Astrocyte of the cerebellum (primary cell): ENCODE measurements around the gene RABEPK.
"Not testable (repeated sequence)": the region's sequence is repeated elsewhere in the genome, so short reads cannot be mapped to it uniquely, and the experiment has no call there.

Source experiments
- DNase-seq: peaks from one replicate; pipeline ENCODE4 v3.0.0-alpha.2; 2011; ENCODE audit warnings: low read depth
- H3K4me3 ChIP-seq: 2 replicates; pipeline ENCODE4 v1.5.1; 2011; ENCODE audit warnings: mild to moderate bottlenecking, low read depth, low read length, moderate library complexity
- CTCF ChIP-seq: IDR thresholded peaks from 2 replicates; pipeline ENCODE4 v1.5.1; 2012; ENCODE audit warnings: low read length, low read depth, moderate library complexity, mild to moderate bottlenecking; ENCODE audit errors: missing control alignments
- in situ Hi-C: cut with HindIII; loops from 2 replicates; pipeline ENCODE4 v1.10.0; 2017; ENCODE audit warnings: low sequenced_read_pairs

RABEPK gene

DNA sequence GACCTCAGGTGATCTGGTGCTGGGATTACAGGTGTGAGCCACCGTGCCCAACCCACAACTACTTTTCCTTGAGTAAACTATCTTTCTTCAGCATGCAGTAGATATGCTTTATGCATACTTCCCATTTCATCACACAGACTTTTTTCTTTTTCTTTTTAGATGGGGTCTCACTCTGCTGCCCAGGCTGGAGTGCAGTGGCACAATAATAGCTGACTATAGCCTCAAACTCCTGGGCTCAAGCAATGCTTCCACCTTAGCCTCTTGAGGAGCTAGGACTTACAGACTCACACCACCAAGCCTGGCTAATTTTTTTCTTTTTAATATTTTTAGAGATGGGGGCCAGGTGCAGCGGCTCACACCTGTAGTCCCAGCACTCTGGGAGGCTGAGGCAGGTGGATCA, 33.6 kb upstream of the RABEPK start:
- no peak overlapping the region for H3K4me3 ChIP-seq
- TF ChIP-seq CTCF = no peak
- no peak for DNase-seq
- in situ Hi-C loops = no loop called here

DNA sequence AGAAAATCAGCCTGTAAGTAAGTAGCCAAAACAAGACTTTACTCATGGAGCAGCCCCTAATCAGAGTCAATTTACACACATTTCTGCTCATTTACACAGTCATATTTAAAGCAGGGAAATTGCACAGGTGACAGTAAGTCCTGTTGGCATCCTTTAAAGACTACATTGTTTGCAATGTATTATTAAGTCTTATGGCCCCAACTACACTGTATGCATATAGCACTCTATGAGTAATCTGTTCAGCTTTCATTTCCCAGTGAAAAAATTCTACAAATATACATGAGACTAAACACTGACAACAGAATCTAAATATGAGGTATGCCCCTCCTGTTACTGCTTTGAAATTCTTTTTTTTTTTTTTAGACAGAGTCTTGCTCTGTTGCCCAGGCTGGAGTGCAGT, 30.4 kb upstream of the RABEPK start:
- H3K4me3 ChIP-seq = no peak overlapping the region
- no peak for TF ChIP-seq CTCF
- no peak for DNase-seq
- in situ Hi-C loops = no loop called here

GRCh38 chr9:125172031-125172755, 28.1 kb upstream of the RABEPK start:
- in situ Hi-C loops = no loop called here
- TF ChIP-seq CTCF = no peak
- no peak for DNase-seq
- H3K4me3 ChIP-seq = no peak overlapping the region

DNA sequence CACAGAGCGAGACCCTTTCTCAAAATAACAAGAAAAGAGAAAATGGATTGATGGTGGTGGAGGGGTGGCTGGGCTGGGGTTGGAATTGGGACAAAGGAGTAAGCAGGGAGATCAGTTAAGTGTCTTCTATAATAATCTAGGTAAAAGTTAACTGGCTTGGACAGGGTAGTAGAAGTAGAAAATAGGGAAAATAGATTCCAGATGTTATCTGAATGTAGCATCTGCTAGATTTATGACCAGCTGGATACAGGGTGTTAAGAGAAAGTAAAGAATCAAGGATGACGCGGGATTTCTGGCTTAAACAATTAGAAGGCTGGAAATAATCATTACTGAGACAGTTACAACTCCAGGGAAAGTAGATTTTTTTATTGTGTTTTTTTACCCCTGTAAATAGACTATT, 23.7 kb upstream of the RABEPK start:
- DNase-seq = no peak
- no peak overlapping the region for H3K4me3 ChIP-seq
- in situ Hi-C loops = no loop called here
- TF ChIP-seq CTCF = no peak

- H3K4me3 ChIP-seq = no peak overlapping the region
- DNase-seq = no peak
- no peak for TF ChIP-seq CTCF
- in situ Hi-C loops = no loop called here
Measured at GRCh38 chr9:125177888-125178287, 22.5 kb upstream of the RABEPK start.

- in situ Hi-C loops, H3K4me3 ChIP-seq, DNase-seq: not testable (repeated sequence)
Measured at GRCh38 chr9:125179776-125180175, 20.6 kb upstream of the RABEPK start.

DNA sequence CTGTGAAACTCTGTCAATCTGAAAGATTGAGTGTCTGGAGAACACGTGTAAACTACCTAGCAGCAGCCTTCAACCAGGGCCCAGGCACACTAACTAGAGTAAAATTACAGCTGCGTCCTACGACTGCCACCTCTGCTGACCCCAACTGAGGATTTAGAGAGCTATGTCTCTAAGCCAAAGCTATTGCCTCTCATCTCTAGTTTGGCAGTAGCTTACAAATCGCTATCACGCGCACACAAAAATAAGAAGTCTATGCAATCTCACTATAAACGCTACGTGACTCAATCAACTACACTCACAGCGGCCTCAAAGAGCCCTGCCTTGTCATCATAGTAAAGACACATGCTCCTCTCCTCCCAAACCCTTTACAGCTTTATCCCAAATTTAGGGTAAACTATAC, 19.5 kb upstream of the RABEPK start:
- TF ChIP-seq CTCF = no peak
- H3K4me3 ChIP-seq = no peak overlapping the region
- no peak for DNase-seq
- in situ Hi-C loops = no loop called here

DNA sequence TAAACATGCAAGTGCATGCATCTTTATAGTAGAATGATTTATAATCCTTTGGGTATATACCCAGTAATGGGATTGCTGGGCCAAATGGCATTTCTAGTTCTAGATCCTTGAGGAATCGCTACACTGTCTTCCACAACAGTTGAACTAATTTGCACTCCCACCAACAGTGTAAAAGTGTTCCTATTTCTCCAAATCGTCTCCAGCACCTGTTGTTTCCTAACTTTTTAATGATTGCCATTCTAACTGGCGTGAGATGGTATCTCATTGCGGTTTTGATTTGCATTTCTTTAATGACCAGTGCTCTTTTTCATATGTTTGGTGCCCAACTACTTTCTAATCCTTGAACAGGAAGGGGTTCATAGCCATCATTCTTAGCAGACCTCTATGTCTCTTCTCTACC, 18.6 kb upstream of the RABEPK start:
- H3K4me3 ChIP-seq, DNase-seq, in situ Hi-C loops: not testable (repeated sequence)
